ENCODE data around the gene KCNIP3.
"Not testable (repeated sequence)": the region's sequence is repeated elsewhere in the genome, so short reads cannot be mapped to it uniquely, and the experiment has no call there.

KCNIP3 gene

DNA sequence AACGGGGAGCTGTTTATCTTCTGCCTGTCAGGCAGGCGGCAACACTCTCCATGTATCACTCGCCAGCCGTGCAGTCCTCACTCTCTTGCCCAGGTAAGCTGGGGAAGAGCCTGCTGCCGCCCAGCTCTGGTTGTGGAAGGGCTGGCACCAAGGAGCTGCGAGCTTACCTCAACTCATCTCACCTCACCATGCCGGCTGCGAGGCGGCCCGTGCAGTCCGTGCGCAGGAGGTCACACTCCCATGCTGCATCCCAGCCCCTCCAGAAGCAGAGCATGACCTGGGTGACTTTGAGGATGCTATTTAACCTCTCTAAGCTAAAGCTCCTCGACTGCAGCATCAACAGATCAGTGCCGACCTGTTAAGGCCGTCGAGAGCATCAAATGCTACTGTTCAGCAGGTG is 118.4 kb downstream of the KCNIP3 start:
- DNase-seq (ENCODE audit: low read depth) = not testable (repeated sequence)

- DNase-seq (ENCODE audit: low read depth) = not testable (repeated sequence)
Measured at GRCh38 chr2:95427196-95427867, 130.2 kb downstream of the KCNIP3 start.

DNA sequence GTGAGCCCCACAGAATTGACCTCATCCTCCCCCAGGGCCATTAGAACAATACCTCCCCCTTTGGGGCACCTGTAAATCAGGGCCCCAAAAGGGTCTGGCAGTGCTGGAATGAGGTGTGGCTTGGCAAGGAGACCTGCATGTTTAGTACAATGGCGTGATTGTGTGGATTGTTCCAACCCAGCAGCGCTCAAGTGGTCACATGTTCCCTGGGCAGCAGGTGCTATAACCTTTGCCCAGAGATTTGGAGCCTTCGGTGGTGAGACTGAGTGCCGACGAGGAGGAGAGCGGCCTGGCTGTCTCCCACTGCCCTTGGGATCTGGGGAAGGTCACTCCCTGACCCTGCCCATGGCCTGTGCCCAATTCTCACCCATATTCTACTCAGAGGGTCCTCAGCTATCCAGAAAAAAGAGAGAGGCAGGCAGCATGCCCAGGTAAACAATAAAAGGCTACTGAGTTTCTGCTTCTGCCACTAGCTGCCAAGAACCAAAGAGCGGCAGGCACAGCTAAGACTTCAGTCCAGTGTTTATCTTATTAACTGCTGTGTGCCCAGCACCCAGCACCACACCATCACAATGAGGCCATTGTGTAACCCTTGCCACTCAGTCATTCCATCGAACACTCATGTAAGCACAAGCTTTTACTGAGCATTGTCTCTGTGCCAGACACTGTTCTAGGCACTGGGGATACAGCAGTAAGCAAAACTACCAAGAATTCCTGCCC is 132.8 kb downstream of the KCNIP3 start:
- DNase-seq (ENCODE audit: low read depth) = not testable (repeated sequence)

DNA sequence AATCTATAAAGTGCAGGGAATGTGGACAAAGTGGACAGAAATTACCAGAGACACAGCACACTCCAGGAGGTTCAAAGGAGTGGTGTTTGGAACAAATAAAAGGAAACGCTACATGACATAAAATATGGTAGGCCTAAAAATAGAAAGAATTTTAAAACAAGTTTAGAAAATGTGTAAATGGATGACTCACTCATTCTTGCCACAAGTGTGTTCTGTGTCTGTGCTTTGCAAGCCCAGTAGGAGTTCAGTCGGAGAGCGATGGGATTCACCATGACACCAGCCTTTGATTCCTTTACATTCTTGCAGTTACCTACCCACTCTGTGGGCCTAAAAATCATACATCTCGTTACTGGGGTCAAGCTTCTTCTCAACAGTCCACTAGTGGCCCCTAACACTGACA is 136.2 kb downstream of the KCNIP3 start:
- not testable (repeated sequence) for DNase-seq (ENCODE audit: low read depth)

DNA sequence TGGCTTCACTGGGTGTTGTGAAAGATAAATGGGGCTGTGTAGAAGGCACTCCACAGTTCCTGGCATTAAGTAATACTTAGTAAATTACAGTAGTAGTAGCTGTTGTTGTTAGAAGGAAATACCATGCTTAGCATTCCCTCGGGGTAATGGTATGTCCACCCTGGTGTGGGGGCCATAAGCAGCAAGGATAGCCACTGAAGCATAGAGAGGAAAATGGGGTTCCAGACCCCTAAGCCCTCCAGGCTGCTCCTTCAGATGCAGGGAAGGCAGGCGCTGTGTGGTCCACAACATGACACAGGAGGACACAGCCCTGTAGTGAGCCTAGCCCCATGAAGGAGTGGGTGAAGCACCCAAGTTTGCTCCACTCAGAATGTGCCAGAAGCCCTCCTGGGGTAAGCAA is 136.8 kb downstream of the KCNIP3 start:
- not testable (repeated sequence) for DNase-seq (ENCODE audit: low read depth)

GRCh38 chr2:95434507-95435076 is 137.4 kb downstream of the KCNIP3 start:
- DNase-seq (ENCODE audit: low read depth) = not testable (repeated sequence)

DNA sequence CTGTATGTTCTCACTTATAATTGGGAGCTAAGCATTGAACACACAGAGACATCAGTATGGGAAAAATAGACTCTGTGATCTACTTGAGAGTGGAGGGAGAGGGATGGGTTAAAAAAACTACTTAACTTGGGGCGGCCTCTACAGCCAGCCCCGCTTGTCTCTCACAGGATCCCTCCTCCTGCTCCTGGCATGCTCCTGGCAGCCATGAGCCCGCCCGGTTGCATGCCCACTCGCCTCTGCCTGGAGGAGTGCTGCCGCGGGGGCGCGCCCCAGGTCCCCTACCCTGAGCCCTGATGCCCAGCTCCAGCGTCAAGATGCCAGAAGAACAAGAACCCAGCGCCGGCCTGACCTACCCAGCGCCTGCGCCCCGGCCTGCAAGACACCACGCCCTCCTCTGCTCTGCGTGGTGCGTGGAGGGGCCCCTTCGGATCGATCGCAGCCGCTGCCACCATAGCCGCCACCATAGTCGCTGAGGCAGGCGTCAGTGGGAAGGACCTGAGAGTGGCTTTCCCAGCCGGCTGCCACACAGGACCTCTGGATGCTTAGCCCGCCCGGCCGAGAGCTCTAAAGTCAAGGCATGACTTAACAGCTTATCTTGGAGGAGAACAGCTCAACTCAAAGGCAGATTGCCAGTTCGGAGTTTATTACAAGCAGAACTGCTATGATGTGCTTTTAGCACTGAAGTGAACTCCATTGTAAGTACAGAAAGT is 138.2 kb downstream of the KCNIP3 start:
- not testable (repeated sequence) for DNase-seq (ENCODE audit: low read depth)

Measured in activated T-helper 9 cell treated with anti-CD3 and anti-CD28 coated beads, Interleukin-2, amount 50 U/mL, for 16 hours (primary cell).